CD4-positive, alpha-beta T cell treated with Interleukin-2 at 100 ng/mL for 4 hours (primary cell): Measurements from ENCODE around the gene SRGAP1.
"Not testable (repeated sequence)": the region's sequence is repeated elsewhere in the genome, so short reads cannot be mapped to it uniquely, and the experiment has no call there.

Experiments
- DNase-seq: peaks from one replicate; pipeline ENCODE4 v3.0.0-alpha.2; 2020; ENCODE audit warnings: low spot score

SRGAP1 gene

DNA sequence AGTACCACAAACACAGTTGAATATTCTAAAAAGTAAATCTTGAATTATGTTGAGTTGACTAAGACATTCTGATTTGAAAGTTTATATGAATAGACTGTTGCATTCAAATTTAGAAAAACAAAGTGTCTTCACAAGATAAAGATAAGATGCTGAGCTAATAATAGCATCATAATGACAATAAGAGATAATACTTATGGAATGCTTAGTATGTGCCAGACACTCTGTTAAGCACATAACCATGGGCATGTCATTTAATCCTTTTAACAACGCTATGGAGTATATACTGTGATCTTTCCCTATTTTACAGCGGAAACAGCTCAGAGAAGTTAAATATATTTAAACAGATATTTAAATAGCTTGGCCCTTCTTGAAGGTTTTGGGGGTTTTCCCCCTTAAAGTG is 163.4 kb downstream of the SRGAP1 start:
- no peak for DNase-seq

DNA sequence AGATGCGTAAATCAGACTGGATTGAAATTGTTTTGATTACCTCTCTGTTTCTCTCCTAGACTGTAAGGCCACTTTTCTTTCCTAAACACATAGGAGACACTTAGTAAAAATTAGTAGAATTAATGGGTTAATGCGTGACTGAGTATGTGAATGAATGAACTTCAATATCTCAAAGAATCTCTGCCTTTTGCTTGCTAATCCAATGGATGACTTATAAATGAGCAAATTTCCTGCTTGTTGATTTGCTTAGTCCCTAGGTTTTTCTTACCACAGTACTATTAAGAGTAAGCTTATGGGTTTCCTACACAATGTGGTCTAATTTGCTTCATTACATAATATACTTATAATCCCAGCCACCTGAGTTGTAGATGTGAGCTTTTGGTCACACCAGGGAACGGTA is 164.1 kb downstream of the SRGAP1 start:
- no peak for DNase-seq

DNA sequence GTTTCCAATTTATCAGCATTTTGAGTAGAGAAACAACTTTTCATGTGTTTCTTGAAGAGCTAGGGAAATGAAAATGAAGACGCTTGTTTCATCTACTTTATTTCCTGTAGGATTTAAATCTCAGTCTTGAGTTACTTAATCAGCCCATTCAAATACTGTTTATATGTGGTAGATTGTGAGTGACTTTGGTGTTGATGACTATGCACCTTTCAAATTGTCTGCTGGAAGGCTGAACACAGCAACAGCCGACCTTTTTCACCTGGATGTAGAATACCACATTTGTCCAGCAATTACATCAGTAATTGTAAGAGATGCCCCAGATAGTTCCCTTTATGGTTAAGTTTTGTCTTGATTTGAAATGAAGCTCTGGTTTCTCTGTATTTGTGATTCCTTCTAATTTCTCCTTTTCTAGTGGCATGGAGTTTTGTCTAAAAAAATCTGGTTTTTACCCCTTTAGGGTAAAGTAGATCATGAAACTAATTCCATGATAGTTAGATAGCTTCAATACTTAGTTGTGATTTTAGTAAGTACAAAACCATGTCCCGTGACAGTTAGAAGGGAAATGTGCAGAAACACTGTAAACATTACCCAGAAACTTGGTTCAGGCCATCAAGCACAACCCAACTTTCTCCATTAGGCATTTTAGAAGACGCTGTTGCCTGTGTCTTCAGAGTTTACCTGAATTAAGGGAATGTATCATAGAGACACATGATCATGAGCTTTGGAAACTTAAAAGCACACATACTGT is 165.0 kb downstream of the SRGAP1 start:
- no peak for DNase-seq

DNA sequence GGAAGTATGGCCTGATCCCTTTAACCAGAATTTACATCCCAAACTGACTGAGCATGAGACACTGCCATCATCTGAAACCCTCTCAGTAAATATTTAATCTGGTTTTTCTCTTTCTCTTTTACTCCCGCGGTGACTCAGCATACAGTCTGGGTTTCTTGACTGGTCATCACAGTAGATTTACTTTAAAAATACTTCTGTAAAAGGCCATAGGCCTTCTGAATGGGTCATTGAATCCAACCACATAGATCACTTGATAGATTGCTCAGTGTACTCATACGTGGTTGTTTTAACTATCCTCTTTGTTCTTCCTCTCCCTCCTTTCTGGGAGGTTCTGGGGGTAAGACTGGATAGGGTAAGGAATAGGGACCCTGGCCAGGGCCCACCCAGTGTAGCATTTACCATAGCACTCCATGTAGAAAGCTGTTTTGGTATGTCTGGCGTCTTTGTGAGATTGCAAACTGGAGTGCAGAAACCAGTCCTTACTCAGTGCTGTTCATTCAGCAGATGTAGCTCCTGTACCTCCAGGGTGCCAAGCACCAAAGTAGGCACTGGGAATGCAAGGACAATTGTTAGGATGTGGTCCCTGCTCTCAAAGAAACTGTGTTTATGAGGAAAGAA is 165.7 kb downstream of the SRGAP1 start:
- DNase-seq: no peak

DNA sequence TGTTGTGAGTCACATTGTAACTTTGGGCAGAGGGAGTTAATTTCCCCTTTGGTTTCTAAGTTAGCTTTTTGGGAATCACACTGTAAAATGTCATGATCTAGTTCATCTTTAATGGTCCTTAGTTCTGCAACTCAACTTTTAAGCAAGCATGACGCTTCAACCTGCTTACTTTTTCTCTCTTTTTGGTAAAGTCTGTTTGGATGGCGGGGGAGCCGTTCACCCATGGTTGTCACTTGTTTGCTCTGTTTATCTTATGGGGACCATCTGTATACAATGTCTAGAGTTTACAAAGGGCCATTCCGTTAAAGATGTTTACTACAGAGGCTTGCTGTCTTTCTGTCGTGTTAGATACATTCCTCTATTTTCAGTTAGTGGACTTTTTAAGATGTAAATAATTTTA is 172.0 kb downstream of the SRGAP1 start:
- no peak for DNase-seq

DNA sequence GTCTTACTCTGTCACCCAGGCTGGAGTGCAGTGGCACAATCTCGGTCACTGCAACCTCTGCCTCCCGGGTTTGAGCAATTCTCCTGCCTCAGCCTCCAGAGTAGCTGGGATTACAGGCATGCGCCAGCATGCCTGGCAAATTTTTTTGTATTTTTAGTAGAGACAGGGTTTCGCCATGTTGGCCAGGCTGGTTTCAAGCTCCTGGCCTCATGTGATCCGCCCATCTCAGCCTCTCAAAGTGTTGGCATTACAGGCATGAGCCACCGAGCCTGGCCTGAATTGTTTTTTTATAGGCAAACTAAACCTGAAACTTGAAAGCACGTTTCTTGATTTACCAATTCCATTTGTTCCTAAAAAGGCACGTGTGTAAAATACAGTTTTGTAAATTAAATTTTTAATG is 173.6 kb downstream of the SRGAP1 start:
- DNase-seq: not testable (repeated sequence)

DNA sequence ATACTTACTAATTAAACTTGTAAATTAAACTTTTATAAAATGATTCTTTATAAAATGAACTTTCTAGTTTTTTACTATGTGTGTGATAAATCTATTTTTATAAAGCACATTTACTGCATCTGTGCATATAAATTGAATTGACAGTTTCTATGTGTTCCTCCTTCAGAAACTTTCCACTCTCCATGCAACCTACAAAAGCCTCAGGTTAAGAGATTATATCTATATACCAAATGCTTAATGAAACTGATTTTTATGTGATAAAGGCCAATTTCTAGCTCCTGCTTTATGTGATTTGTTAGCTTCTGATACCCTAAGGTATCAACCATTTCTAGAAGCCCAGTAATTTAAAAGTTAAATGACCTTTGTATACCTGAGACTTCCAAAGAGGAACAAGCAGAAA is 174.0 kb downstream of the SRGAP1 start:
- DNase-seq: no peak

DNA sequence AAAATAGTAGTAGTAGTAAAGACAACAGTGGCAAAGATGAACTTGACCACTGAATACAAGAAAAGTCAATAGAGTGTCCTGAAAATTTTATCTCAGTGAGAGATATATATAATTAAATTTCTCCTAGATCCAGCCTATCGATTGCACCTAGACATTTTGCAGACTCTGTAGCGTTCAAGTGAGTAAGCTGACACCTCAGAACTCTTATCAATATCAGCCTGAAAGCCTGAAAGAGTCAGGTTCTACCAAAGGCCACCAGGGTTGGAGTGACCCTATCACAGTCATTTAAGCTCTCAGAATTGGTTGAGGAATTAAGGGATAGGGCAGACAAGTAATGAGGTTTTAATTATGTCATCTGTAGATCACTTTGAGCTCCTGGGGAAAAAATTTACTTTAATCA is 174.6 kb downstream of the SRGAP1 start:
- DNase-seq: no peak

DNA sequence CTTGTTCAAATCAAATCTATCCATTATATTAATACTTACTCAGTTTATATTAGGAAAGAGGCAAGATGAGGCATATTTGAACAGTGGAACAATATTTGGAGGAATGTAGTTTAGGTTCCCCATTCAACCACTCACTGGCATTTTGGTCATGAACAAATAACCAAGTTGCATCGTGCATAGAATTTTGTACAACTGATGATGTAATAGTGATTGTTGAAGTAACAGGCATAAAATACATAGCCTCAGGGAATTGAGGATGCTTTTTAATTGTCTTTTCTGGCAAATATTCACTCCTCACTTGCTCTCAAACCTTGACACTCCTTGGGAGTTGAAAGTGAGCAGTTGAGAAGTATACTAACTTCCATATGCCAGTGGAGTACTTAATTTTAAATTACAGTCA is 175.2 kb downstream of the SRGAP1 start:
- no peak for DNase-seq

DNA sequence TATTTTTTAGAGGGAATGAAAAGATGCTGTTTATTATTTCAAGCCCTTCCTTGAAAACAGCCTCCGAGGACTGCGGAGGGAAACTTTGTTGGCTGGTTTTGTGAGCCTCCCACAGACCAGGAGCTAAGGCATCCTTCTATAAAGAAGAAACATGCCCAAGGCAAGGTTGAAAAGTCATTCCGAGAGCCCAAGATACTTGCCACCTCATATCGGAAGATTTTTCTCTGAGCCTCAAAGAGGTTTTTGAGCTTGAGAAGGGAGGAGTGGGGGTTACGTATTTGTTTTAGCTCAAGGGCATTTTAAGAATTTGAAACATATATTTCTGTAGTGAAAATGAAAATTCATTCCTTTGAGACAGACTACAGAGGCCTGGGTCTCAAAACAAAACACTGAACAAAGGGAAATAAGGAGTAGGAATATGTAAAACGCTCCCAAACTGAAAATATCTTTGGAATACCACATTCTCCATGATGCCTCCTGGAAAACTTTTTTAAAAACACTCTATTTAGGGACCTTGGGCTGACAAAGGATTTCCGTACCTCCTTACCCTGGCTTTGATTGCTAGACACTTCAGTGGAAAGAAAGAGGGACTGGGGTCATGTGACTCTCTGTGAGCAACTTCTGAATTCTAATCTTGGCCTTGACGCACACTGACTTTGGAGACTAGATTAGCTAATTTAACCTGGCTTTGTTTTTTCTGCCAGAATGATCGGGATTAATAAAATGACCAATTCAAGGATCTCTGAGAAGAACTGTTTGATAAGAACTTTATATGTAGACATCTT is 180.9 kb downstream of the SRGAP1 start:
- DNase-seq: no peak

DNA sequence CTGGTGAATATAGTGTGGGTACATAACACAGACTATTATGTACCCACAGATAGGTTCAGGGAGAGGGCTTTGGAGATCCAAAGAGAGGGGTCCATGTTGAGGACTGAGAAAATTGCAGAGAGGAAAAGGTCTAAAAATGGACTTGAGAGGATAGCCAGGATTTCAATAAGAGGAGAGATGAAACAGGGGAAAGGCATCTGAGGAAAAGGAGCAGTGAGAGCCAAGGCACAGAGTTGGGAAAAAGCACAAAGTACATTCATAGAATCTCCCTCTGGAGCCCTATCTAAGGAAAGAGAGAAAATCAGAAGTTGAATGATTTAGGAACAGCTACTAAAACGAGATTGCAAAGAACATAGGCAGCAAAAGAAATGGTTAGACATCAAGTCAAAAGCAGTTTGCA is 182.8 kb downstream of the SRGAP1 start:
- DNase-seq: no peak

DNA sequence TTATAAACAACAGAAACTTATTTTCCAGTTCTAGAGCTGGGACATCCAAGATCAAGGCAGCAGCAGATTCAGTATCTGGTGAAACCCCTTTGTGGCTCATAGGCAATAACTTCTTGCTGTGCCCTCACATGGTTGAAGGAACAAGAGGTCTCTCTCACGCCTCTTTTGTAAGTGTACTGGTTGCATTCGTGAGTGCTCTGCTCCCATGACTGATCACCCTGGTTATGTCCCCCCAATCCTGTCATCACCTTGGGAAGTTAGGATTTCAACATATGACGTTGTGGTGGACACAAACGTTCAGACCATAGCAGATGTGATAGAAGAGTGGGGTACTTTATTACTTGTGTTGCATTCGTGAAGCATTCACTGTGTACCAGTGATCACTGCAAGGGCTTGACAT is 184.0 kb downstream of the SRGAP1 start:
- no peak for DNase-seq

DNA sequence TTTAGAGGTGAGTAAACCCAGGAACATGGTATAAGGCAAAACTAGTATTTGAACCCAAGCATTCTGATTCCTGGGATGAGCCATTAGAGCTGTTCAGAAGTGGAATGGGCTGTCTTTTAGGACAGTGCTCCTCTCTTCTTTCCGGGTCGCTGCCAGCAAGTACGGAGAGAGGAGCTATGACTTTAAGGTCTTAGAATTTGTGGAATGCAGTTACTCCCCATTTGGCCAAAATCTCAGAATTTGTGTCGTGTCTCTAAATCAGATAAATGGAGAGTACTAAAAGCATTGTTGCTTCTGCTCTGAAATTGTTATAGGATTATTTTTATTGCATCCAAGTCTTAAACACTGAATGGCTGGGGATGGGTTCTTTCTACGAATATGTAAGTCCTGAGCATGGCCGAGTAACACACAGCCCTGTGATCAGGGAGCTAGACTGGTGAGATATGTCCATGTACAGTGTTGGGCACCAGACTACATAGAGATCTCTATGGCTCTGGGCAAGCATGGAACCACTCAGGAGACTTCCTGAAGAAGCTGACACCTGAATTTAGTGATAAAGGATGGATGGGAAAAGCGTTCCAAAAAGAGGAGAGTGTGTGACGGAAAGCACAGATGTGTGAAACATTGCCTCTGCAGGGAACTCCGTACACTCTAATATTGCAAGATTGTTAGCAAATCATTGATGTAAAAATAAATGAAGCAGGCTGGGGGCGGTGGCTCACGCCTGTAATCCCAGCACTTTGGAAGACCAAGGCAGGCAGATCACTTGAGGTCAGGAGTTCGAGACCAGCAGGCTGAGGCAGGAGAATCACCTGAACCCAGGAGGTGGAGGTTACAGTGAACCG is 184.7 kb downstream of the SRGAP1 start:
- no peak for DNase-seq

DNA sequence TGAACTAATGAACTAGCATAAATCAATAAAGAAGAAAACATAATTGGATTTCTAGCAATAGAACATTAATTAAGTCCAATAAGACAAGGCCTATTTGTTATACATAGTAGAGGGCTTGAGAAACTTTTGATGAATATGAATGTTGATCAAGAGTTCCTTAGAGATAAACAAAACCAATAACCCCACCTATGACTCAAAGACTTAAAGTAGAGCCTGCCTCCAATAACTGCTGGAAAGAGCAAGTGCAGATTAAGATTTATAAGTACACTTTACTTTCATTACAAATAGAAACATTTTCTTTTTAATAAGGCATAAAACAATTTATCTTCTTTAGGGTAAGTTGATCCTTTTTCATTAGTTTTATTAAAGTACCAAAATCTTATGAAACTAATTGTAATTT is 185.7 kb downstream of the SRGAP1 start:
- DNase-seq: no peak

DNA sequence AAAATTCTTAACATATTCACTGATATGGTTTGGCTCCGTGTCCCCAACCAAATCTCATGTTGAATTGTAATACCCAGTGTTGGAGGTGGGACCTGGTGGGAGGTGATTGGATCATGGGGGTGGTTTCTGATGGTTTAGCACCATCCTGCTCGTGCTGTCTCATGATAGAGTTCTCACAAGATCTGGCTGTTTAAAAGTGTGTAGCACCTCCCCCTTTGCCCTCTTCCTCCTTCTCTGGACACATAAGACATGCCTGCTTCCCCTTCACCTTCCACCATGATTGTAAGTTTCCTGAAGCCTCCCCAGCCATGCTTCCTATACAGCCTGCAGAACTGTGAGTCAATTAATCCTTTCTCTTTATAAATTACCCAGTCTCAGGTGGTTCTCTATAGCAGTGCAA is 189.6 kb downstream of the SRGAP1 start:
- DNase-seq: not testable (repeated sequence)

DNA sequence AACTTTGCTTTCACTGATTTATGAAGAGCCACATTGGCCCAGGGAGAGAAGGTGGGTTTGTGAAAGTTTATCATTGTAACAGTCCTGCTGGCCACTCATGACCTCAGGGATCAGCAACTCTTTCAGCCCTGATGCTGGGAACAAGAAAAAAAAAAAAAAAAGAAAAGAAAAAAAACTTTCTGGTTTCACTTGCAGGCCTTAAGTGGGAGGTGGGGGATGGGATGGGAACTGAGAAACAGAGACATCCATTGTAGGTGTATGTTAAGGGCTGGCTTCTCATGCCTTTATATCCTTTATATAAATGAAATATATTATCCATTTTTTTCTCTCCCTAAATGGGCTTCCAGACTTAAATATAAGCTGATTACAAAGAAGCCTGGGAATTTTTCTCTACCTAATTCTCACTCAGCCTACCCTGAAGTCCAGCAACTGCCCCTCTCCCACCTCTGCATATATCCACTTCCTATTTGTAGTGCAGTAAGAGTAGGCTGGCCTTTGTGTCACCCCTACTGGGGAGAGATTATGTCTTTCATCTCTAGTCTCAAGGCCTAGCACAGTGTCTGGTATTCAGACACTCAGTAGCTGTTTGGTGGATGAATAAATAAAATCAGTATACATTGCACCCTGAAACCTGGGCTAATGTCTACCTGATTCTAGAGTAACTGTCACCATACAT is 190.5 kb downstream of the SRGAP1 start:
- no peak for DNase-seq

DNA sequence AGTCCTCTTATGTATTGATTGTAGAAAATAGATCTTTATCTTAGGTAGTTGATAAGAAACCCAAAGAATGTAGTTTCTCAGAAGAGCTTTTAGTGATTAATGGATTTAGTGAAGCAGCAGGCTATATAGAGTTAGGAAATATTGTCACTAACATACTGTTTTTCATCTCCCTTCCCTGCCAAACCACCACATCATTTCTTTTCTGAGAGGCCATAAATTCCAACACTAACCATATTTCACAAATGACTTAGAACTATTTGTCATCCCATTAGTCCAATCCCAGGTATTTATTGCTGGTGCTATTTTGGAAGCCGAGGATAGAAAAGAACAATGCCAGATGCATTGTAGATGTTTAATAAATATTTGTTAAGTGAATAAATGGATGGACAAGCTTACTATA is 191.9 kb downstream of the SRGAP1 start:
- DNase-seq: no peak

DNA sequence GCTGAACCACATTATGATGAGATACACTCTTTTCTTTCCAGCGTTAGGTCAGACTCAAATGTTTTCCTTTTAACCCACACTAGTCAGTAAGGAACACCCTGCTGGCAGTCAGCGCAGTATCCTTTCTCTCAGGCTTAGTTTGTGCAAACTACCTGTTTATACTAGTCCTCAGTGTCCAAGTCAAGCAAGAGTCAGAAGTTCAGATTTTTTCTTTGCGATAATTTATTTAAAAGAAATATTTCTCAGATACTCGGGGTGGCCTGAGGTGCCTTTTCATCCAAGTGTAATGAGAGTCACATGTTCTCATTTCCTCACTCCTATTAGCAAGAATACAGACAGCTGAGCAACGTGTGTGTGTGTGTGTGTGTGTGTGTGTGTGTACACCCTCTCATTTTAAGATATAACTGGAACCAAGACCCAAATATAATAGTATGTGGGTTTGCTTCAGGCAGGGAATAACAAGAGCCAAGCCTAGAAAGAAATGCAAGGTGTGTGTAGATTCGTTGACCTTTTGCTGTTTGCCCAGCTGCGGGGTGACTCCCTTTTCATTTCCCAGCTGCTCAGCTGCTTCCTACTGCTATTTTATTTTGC is 194.9 kb downstream of the SRGAP1 start:
- DNase-seq: no peak

DNA sequence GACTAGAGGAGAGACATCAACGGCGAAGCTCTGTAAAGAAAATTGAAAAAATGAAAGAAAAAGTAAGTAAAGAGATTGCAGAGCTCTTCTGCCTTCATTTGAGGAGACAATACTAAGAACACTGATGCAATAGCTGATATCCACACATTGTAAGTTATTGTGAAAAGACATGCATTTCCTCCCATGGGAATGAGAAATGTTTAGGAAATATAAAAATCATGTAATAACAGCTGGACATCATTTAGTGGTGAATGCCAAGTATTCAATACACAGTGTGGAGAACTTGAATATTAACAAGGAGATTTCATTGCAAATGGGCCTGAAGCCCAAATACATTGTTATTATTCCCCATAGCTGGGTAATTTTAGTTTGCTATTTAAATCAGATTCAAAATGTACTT is 198.4 kb downstream of the SRGAP1 start:
- no peak for DNase-seq

DNA sequence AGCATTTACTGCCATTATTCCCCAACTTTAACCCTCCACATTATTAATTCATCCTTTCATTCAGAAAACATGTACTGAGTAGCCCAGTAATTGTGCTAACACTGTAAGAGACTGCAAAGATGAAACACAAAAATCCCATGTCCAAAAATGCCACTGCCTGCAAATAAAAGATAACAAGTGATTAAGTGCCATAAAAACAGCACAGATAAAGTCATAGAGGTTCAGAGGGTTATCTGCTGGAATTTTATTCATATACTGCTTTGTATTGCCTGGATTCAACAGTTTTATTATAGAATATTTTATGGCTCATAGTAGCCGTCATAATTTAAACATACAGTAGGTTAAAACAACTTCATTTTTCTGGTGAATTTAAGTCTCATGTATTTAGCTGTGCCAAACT is 199.7 kb downstream of the SRGAP1 start:
- DNase-seq: no peak

DNA sequence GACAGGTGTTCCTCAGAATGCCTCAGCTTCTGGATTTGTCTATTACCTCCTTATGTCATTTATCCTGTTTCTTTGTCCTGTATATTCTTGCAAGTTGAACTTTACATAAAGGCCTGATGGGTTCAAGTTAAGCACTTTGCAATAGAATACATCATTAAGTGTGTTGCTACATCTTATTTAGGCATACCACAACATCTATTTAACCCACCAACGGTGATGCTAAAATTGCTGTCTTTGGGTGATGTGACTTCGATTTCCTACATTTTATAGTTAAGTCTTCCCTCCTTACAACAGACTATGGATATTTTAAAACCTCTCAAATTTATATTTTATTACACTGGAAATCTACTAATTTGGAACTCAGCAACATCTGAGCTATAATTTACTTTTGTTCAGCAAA is 206.6 kb downstream of the SRGAP1 start:
- DNase-seq: no peak
